ENCODE measurements around the gene ANKRD55.

The ANKRD55 gene

DNA sequence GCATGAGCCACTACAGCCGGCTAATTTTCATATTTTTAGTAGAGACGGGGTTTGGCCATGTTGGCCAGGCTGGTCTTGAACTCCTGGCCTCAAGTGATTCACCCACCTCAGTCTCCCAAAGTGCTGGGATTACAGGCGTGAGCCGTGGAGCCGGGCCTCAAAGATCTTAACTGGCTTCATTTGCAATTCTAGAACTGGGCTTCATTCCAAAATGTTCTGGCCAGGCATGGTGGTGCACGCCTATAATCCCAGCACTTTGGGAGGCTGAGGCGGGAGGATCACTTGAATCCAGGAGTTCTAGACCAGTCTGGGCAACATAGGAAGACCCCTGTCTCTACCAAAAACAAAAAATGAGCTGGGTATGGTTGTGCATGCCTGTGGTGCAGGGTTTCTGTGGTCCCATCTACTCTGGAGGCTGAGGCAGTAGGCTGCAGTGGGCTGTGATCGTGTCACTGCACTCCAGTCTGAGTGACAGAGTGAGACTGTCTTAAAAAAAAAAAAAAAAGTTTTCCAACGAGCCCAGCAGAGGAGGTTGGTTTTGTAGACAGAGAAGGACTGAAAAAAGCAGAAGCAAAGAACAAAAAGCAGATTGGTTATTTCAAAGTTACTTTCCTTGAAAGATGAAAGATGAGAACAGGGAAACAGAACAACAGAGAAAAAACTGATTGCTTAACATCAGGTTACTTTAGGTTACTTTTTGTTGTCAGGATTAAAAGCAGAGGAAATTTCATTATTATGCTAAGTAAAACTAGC, 78.2 kb downstream of the ANKRD55 start:
- TF ChIP-seq, protein P1, sequence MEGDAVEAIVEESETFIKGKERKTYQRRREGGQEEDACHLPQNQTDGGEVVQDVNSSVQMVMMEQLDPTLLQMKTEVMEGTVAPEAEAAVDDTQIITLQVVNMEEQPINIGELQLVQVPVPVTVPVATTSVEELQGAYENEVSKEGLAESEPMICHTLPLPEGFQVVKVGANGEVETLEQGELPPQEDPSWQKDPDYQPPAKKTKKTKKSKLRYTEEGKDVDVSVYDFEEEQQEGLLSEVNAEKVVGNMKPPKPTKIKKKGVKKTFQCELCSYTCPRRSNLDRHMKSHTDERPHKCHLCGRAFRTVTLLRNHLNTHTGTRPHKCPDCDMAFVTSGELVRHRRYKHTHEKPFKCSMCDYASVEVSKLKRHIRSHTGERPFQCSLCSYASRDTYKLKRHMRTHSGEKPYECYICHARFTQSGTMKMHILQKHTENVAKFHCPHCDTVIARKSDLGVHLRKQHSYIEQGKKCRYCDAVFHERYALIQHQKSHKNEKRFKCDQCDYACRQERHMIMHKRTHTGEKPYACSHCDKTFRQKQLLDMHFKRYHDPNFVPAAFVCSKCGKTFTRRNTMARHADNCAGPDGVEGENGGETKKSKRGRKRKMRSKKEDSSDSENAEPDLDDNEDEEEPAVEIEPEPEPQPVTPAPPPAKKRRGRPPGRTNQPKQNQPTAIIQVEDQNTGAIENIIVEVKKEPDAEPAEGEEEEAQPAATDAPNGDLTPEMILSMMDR (IDR thresholded peaks at IDR 0.05): no peak

DNA sequence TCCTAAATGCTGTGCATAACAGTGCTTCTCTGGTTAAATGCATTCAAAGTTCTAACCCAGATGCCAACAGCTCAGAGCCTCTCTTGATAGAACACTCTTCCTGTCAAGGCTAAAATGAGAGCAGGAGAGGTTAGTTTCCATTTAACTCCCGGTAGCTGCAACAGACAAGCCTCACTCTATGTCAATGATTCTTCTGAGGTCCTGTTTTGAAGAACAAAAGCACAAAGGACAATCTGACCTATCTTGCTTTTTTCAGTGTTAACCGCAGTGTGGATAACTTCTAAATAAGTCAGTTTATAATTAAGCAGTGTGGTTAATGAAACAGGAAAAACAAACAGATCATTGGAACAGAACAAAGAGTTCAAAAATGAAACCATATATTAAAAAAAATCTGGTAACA, 80.7 kb downstream of the ANKRD55 start:
- TF ChIP-seq, protein P1 (IDR thresholded peaks at IDR 0.05): no peak

DNA sequence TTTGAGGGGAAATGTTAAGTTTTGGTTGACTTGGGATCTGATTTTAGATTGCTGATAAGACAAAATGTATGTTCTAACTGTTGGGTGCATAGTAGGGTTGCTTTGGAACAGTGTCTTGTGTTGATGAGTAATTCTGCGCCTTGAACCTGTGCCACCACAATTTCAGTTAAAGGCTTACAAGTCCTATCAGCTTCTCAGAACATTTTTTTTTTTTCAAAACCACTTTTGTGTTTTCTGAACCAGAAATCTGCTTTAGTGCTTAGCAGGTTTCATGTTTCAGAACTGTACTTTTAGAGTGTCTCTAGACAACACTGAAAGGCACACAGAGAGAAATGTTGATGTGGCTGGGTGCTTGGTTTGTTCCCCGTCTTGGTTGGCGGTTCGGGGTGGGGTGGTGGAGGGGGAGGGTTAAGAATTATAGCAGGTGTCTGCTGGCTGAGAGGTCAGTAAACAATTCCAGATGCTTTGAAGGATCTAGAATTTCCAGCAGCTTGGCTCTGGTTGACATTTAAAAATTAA, 84.6 kb downstream of the ANKRD55 start:
- TF ChIP-seq, protein P1 (IDR thresholded peaks at IDR 0.05): no peak

DNA sequence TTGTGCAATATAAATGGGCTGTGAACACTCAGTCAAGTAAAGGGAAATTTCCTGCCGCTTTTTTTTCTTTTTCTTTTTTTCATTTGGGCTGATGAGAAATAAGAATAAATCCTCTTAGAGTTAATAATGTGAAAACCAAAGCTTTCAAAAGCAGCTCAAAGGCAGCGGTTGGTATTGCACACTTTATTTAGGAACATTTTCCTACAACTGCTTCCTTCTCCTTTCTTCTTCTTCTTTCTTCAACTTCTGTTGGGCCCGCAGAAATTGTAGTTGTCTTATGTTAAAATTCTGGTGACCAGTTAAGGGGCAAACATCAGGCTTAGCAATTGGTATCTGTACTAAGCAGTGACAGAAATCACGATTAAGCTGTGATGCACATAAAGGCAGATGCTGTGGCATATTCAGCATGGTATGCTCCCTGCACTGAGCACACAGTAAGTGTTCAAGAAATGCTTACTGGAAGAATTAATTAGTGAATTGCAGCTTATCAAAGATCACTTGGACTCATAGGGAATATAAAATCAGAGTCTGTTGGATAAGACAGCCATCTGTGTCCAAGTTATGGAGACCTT, 85.4 kb downstream of the ANKRD55 start:
- TF ChIP-seq, protein P1 (IDR thresholded peaks at IDR 0.05): no peak

DNA sequence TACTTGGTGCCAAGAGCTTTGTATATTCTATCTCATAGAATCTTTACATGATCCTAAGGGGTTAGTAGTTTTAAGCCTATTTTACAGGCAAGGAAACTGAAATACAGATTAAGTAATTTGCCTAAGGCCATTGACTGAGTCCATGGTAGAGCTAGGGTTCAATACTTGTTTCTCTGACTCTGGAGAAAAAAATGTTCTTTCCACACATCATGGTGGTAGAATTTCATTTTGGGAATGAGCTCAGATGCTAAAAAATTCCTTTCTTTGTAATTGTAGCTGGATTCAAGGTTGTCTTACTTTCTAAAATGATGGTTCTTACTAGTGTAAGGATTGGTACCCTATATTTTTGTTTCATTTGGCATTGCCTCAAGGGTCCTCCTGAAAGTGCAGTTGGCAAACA, 86.0 kb downstream of the ANKRD55 start:
- TF ChIP-seq, protein P1 (IDR thresholded peaks at IDR 0.05): no peak

DNA sequence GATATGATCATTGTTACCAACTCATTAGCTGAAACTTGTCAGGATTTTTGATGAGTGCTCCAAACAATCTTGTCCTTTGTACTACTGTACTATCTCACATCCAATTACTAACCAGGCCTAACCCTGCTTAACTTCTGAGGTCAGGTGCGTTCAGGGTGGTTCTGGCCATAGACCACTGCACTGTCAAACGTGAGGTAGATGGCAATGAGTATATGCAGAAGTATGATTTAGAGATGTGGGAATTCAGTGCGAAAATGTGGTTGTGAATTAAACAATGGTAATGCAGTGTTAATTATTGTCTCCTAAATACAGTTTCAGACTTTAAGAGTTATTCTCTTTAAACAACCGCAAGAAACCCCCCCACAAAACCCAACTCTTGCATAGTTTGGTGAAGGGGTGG, 86.5 kb downstream of the ANKRD55 start:
- TF ChIP-seq, protein P1 (IDR thresholded peaks at IDR 0.05): no peak

DNA sequence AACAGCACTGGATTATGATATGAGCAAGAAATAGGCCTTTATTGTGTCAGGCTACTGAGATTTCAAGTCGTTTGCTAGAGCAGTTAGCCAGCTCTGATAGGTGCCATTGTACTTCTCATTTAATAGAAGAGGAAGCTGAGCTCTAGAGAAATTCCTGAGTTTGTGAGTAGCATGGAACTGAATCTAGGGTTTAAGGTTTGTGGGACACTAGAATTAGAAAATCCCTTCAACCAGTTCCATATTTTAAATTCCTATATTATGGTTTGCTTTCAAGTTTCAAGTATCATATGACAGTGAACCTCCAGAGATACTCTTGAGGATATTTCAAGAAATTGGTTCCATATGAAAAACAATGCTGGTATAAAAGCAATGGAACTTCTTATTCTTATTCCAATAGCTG, 87.6 kb downstream of the ANKRD55 start:
- TF ChIP-seq, protein P1 (IDR thresholded peaks at IDR 0.05): no peak

All from LNCAP (cell line).